ENCODE data around the gene TSEN2. TPM values are rescaled to one million over a fixed set of nuclear protein-coding genes. Genes with fewer than 3 reads are reported as not detected.

TSEN2 gene
- polyA plus RNA-seq, 1 donor (not counting 4 experiments of a cell fraction or from before 2014, with no cell fraction given), result 23.8 TPM

DNA sequence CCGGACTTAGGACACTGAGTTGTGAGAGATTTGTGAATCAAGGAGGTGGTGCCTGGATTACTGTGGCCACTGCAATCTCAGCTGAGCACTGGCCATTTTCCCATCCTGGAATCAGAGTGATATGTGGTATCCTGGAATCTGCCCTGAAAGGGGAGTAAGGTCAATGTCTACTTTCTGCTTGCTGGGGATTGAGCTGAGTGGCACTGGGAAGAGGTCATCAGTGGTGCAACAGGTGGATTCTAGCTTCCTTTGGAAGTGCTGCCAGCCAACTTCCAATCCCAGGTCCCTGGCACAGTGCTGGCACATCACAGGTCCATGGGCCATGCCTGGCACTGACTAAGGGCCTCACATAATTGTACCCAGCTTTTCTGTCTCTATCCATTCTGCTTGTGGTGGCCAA is 20.6 kb upstream of the TSEN2 start:
- no peak overlapping the region for H3K27ac ChIP-seq (ENCODE audit: control insufficient read depth, insufficient read depth, low read length)
- no peaks in the 10 kb centered on the region for H3K9me3 ChIP-seq (ENCODE audit: control insufficient read depth, low read depth, low read length)
- FAIRE-seq (no peak), DNase-seq (ENCODE audit: low read depth, low spot score) (no peak)
- no peaks in the 10 kb centered on the region for H4K20me1 ChIP-seq (ENCODE audit: control insufficient read depth, extremely low read depth, insufficient read depth, low read length)
- no peak overlapping the region for H3K9ac ChIP-seq (ENCODE audit: control insufficient read depth, extremely low read depth, insufficient read depth, low read length)
- no peak overlapping the region for H3K4me3 ChIP-seq (ENCODE audit: control insufficient read depth in 2 of 3, extremely low read depth in 1 of 3, insufficient read depth in 2 of 3, low read depth in 1 of 3, low read length in 3 of 3)
- dilution Hi-C loops (cut with MboI; ENCODE audit: extremely low pct_ligation_motif_present, low sequenced_read_pairs), result no loop called here
- H3K4me1 ChIP-seq (ENCODE audit: control insufficient read depth, extremely low read depth, insufficient read depth, low read length), result no peaks in the 10 kb centered on the region
- no peaks in the 10 kb centered on the region for H3K79me2 ChIP-seq (ENCODE audit: control insufficient read depth, insufficient read depth, low read length)
- H3K36me3 ChIP-seq (ENCODE audit: control insufficient read depth in 2 of 2, extremely low read depth in 1 of 2, insufficient read depth in 2 of 2, low read length in 2 of 2), result no peaks in the 10 kb centered on the region
- no peaks in the 10 kb centered on the region for H3K27me3 ChIP-seq (ENCODE audit: control insufficient read depth, extremely low read depth, insufficient read depth, low read length)
- no peak for TF ChIP-seq EZH2 (IDR thresholded peaks at IDR 0.05; ENCODE audit: low read length)
- TF ChIP-seq, protein P1, sequence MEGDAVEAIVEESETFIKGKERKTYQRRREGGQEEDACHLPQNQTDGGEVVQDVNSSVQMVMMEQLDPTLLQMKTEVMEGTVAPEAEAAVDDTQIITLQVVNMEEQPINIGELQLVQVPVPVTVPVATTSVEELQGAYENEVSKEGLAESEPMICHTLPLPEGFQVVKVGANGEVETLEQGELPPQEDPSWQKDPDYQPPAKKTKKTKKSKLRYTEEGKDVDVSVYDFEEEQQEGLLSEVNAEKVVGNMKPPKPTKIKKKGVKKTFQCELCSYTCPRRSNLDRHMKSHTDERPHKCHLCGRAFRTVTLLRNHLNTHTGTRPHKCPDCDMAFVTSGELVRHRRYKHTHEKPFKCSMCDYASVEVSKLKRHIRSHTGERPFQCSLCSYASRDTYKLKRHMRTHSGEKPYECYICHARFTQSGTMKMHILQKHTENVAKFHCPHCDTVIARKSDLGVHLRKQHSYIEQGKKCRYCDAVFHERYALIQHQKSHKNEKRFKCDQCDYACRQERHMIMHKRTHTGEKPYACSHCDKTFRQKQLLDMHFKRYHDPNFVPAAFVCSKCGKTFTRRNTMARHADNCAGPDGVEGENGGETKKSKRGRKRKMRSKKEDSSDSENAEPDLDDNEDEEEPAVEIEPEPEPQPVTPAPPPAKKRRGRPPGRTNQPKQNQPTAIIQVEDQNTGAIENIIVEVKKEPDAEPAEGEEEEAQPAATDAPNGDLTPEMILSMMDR (optimal IDR thresholded peaks at IDR 0.05 in 1 of 3, IDR thresholded peaks at IDR 0.05 in 1 of 3, conservative IDR thresholded peaks at IDR 0.05 in 1 of 3; ENCODE audit: extremely low read depth in 1 of 3, insufficient read depth in 2 of 3, low read length in 3 of 3), result no peak
- H2AFZ ChIP-seq (ENCODE audit: control insufficient read depth, low read length), result no peak overlapping the region
- no peak overlapping the region for H3K4me2 ChIP-seq (ENCODE audit: control insufficient read depth, extremely low read depth, insufficient read depth, low read depth, low read length)
- H3K9me1 ChIP-seq (ENCODE audit: control insufficient read depth, extremely low read depth, insufficient read depth, low read length), result no peaks in the 10 kb centered on the region

GRCh38 chr3:12464181-12464580 is 20.1 kb upstream of the TSEN2 start:
- Histone ChIP-seq H3K9me3 (ENCODE audit: control insufficient read depth, low read depth, low read length) (no peaks in the 10 kb centered on the region), H3K27ac (ENCODE audit: control insufficient read depth, insufficient read depth, low read length) (no peak overlapping the region), H3K4me1 (ENCODE audit: control insufficient read depth, extremely low read depth, insufficient read depth, low read length) (no peaks in the 10 kb centered on the region), H3K79me2 (ENCODE audit: control insufficient read depth, insufficient read depth, low read length) (no peaks in the 10 kb centered on the region), H3K4me2 (ENCODE audit: control insufficient read depth, extremely low read depth, insufficient read depth, low read depth, low read length) (no peak overlapping the region), H3K9me1 (ENCODE audit: control insufficient read depth, extremely low read depth, insufficient read depth, low read length) (no peaks in the 10 kb centered on the region), H3K27me3 (ENCODE audit: control insufficient read depth, extremely low read depth, insufficient read depth, low read length) (no peaks in the 10 kb centered on the region), H3K36me3 (ENCODE audit: control insufficient read depth in 2 of 2, extremely low read depth in 1 of 2, insufficient read depth in 2 of 2, low read length in 2 of 2) (no peaks in the 10 kb centered on the region), H2AFZ (ENCODE audit: control insufficient read depth, low read length) (no peak overlapping the region), H3K4me3 (ENCODE audit: control insufficient read depth in 2 of 3, extremely low read depth in 1 of 3, insufficient read depth in 2 of 3, low read depth in 1 of 3, low read length in 3 of 3) (no peak overlapping the region), H3K9ac (ENCODE audit: control insufficient read depth, extremely low read depth, insufficient read depth, low read length) (no peak overlapping the region), H4K20me1 (ENCODE audit: control insufficient read depth, extremely low read depth, insufficient read depth, low read length) (no peaks in the 10 kb centered on the region)
- DNase-seq (ENCODE audit: low read depth, low spot score) (no peak), FAIRE-seq (no peak)
- dilution Hi-C loops (cut with MboI; ENCODE audit: extremely low pct_ligation_motif_present, low sequenced_read_pairs), result no loop called here
- TF ChIP-seq, protein P1 (optimal IDR thresholded peaks at IDR 0.05 in 1 of 3, IDR thresholded peaks at IDR 0.05 in 1 of 3, conservative IDR thresholded peaks at IDR 0.05 in 1 of 3; ENCODE audit: extremely low read depth in 1 of 3, insufficient read depth in 2 of 3, low read length in 3 of 3), result no peak
- TF ChIP-seq EZH2 (IDR thresholded peaks at IDR 0.05; ENCODE audit: low read length), result no peak

All from keratinocyte (primary cell).